Measurements from ENCODE around the gene MRPL38. TPM values are rescaled to one million over a fixed set of nuclear protein-coding genes. Genes with fewer than 3 reads are reported as not detected.

Gene MRPL38
- polyA plus RNA-seq, 1 of the 3 experiments (the other 2 are of a cell fraction): 93.9 TPM

DNA sequence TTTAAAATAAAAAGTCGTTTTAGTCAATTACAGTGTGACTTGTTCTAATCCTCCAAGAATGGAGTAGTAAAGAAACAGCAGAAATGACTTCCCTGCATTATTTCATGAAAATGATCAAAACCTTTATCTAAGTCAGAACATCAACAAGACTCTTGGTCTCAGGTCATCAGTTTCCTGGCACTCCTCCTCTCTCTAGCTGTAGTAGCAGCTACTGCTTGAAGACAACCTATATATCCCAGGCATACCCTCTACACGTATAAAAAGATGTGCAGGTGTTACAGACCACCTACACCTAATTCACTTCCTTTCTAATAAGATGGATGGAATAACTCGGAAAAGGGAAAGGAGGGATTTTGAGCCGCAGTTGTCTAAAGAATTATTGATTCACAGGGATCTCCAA, 37.8 kb upstream of the MRPL38 start:
- Histone ChIP-seq H3K36me3 (replicated peaks in 1 of 2; ENCODE audit: control insufficient read depth in 1 of 2, insufficient read depth in 2 of 2, low read length in 1 of 2) (peaks cover 19 to 45% of the 10 kb centered on the region in 2 experiments), H3K9me2 (no peaks in the 10 kb centered on the region), H3K27ac (ENCODE audit: low read depth in 2 of 2, low read length in 1 of 2) (no peak overlapping the region), H3K4me1 (ENCODE audit: control insufficient read depth in 1 of 2, insufficient read depth in 2 of 2, low read depth in 1 of 2, low read length in 1 of 2) (peaks cover 0 to 8% of the 10 kb centered on the region in 2 experiments; a peak in 1 of 4 replicates), H3F3A (replicated peaks; ENCODE audit: insufficient read depth) (peaks cover 17% of the 10 kb centered on the region), H4K20me1 (ENCODE audit: insufficient read depth) (no peaks in the 10 kb centered on the region), H3K9ac (no peak overlapping the region), H3K79me2 (ENCODE audit: insufficient read depth) (peaks cover 5% of the 10 kb centered on the region; the same call in 1 of the 2 replicates), H3K27me3 (ENCODE audit: insufficient read depth) (no peaks in the 10 kb centered on the region), H3K4me3 (ENCODE audit: low read depth in 2 of 2, low read length in 1 of 2) (no peak overlapping the region), H3K4me2 (no peak overlapping the region), H2AFZ (ENCODE audit: low read depth) (no peak overlapping the region), H3K9me3 (no peaks in the 10 kb centered on the region)
- POLR2A ChIA-PET: no interaction called here
- DNase-seq: no peak
- WGBS (ENCODE audit: low lambda C conversion rate): 90% methylated on average over 4 of the region's 4 CpGs
- CTCF ChIA-PET: interaction anchor here (2.2 kb wide), 1 partner anchor 13 kb away, joined by 5 read pairs; no protein-coding TSS in a partner anchor
- TF ChIP-seq FOXJ3 (CRISPR knock-in tag; IDR thresholded peaks at IDR 0.05) (no peak), GATA2 (CRISPR knock-in tag; IDR thresholded peaks at IDR 0.05) (no peak), USF1 (IDR thresholded peaks at IDR 0.05; ENCODE audit: borderline replicate concordance, low read depth) (no peak), USF2 (IDR thresholded peaks at IDR 0.05; ENCODE audit: borderline replicate concordance, low read depth, low read length) (no peak), TAF1 (IDR thresholded peaks at IDR 0.05; ENCODE audit: borderline replicate concordance, low read depth, low read length) (no peak), FOXM1 (IDR thresholded peaks at IDR 0.05; ENCODE audit: low read depth) (no peak), RCOR1 (IDR thresholded peaks at IDR 0.05; ENCODE audit: low read length) (no peak), EP300 (IDR thresholded peaks at IDR 0.05; ENCODE audit: borderline replicate concordance in 1 of 2, low read depth in 1 of 2, low read length in 1 of 2) (no peak), EZH2phosphoT487 (IDR thresholded peaks at IDR 0.05; ENCODE audit: borderline replicate concordance, low read depth) (no peak)
- TF ChIP-seq, protein P1, sequence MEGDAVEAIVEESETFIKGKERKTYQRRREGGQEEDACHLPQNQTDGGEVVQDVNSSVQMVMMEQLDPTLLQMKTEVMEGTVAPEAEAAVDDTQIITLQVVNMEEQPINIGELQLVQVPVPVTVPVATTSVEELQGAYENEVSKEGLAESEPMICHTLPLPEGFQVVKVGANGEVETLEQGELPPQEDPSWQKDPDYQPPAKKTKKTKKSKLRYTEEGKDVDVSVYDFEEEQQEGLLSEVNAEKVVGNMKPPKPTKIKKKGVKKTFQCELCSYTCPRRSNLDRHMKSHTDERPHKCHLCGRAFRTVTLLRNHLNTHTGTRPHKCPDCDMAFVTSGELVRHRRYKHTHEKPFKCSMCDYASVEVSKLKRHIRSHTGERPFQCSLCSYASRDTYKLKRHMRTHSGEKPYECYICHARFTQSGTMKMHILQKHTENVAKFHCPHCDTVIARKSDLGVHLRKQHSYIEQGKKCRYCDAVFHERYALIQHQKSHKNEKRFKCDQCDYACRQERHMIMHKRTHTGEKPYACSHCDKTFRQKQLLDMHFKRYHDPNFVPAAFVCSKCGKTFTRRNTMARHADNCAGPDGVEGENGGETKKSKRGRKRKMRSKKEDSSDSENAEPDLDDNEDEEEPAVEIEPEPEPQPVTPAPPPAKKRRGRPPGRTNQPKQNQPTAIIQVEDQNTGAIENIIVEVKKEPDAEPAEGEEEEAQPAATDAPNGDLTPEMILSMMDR (IDR thresholded peaks at IDR 0.05): no peak
- TF ChIP-seq, protein P2, sequence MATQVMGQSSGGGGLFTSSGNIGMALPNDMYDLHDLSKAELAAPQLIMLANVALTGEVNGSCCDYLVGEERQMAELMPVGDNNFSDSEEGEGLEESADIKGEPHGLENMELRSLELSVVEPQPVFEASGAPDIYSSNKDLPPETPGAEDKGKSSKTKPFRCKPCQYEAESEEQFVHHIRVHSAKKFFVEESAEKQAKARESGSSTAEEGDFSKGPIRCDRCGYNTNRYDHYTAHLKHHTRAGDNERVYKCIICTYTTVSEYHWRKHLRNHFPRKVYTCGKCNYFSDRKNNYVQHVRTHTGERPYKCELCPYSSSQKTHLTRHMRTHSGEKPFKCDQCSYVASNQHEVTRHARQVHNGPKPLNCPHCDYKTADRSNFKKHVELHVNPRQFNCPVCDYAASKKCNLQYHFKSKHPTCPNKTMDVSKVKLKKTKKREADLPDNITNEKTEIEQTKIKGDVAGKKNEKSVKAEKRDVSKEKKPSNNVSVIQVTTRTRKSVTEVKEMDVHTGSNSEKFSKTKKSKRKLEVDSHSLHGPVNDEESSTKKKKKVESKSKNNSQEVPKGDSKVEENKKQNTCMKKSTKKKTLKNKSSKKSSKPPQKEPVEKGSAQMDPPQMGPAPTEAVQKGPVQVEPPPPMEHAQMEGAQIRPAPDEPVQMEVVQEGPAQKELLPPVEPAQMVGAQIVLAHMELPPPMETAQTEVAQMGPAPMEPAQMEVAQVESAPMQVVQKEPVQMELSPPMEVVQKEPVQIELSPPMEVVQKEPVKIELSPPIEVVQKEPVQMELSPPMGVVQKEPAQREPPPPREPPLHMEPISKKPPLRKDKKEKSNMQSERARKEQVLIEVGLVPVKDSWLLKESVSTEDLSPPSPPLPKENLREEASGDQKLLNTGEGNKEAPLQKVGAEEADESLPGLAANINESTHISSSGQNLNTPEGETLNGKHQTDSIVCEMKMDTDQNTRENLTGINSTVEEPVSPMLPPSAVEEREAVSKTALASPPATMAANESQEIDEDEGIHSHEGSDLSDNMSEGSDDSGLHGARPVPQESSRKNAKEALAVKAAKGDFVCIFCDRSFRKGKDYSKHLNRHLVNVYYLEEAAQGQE (IDR thresholded peaks at IDR 0.05; ENCODE audit: low read depth, low read length): no peak
